Measurements from ENCODE around the gene FOXA3. TPM values are rescaled to one million over a fixed set of nuclear protein-coding genes. Genes with fewer than 3 reads are reported as not detected.

FOXA3 gene
- total RNA-seq, 1 donor = not detected

- no peak for TF ChIP-seq CTCF (IDR thresholded peaks at IDR 0.05; ENCODE audit: insufficient read depth, low read depth, low read length)
- no peak overlapping the region for H3K4me3 ChIP-seq (ENCODE audit: low read depth, low read length)
- DNase-seq (ENCODE audit: low read depth) = no peak
Measured at GRCh38 chr19:45827459-45828093, 36.5 kb upstream of the FOXA3 start.

- no peak for TF ChIP-seq CTCF (IDR thresholded peaks at IDR 0.05; ENCODE audit: insufficient read depth, low read depth, low read length)
- no peak for DNase-seq (ENCODE audit: low read depth)
Measured at GRCh38 chr19:45828523-45828922, 35.6 kb upstream of the FOXA3 start.

GRCh38 chr19:45828945-45829344, 35.2 kb upstream of the FOXA3 start:
- no peak for DNase-seq (ENCODE audit: low read depth)
- TF ChIP-seq CTCF (IDR thresholded peaks at IDR 0.05; ENCODE audit: insufficient read depth, low read depth, low read length) = no peak
- no peak overlapping the region for H3K4me3 ChIP-seq (ENCODE audit: low read depth, low read length)

More at GRCh38 chr19:45828523-45828922, 35.6 kb upstream of the FOXA3 start:
- no peak overlapping the region for H3K4me3 ChIP-seq (ENCODE audit: low read depth, low read length)

- no peak for DNase-seq (ENCODE audit: low read depth)
- H3K4me3 ChIP-seq (ENCODE audit: low read depth, low read length) = no peak overlapping the region
- TF ChIP-seq CTCF (IDR thresholded peaks at IDR 0.05; ENCODE audit: insufficient read depth, low read depth, low read length) = no peak
Measured at GRCh38 chr19:45834970-45835369, 29.2 kb upstream of the FOXA3 start.

GRCh38 chr19:45842198-45842597, 21.9 kb upstream of the FOXA3 start:
- DNase-seq (ENCODE audit: low read depth) = no peak
- TF ChIP-seq CTCF (IDR thresholded peaks at IDR 0.05; ENCODE audit: insufficient read depth, low read depth, low read length) = no peak
- no peak overlapping the region for H3K4me3 ChIP-seq (ENCODE audit: low read depth, low read length)

GRCh38 chr19:45847663-45848062, 16.5 kb upstream of the FOXA3 start:
- TF ChIP-seq CTCF (IDR thresholded peaks at IDR 0.05; ENCODE audit: insufficient read depth, low read depth, low read length) = no peak
- H3K4me3 ChIP-seq (ENCODE audit: low read depth, low read length) = no peak overlapping the region
- DNase-seq (ENCODE audit: low read depth) = no peak

GRCh38 chr19:45848922-45849321, 15.2 kb upstream of the FOXA3 start:
- no peak overlapping the region for H3K4me3 ChIP-seq (ENCODE audit: low read depth, low read length)
- no peak for DNase-seq (ENCODE audit: low read depth)
- peak; percentile 34 for TF ChIP-seq CTCF (IDR thresholded peaks at IDR 0.05; ENCODE audit: insufficient read depth, low read depth, low read length)
